HG03108 (cell line): ENCODE measurements around the gene XPO6.
"Not testable (repeated sequence)": the region's sequence is repeated elsewhere in the genome, so short reads cannot be mapped to it uniquely, and the experiment has no call there.

Experiments used
- ATAC-seq: cut with Tn5 transposase; IDR thresholded peaks from one replicate; pipeline ENCODE4 v1.9.1; 2021; ENCODE audit warnings: moderate library complexity; ENCODE audit not compliant: unreplicated experiment

XPO6 gene

GRCh38 chr16:28211758-28212531 is at the start of gene XPO6:
Gene XPO6, minus strand, starts transcription at chr16:28211965. Its CDS starts 597 bp downstream, at chr16:28211368.
- ATAC-seq = peak; percentile 84

GRCh38 chr16:28260193-28260592 is 48.4 kb upstream of the XPO6 start:
- no peak for ATAC-seq

GRCh38 chr16:28259781-28260150 is 48.0 kb upstream of the XPO6 start:
- ATAC-seq = no peak

GRCh38 chr16:28259091-28259780 is 47.5 kb upstream of the XPO6 start:
- ATAC-seq = no peak

- ATAC-seq = no peak
These were observed 46.8 kb upstream of the XPO6 start for GRCh38 chr16:28258567-28258966.

- no peak for ATAC-seq
These were observed 45.5 kb upstream of the XPO6 start for GRCh38 chr16:28257256-28257655.

GRCh38 chr16:28255838-28256237 is 44.1 kb upstream of the XPO6 start:
- ATAC-seq = no peak

- ATAC-seq = no peak
These were observed 42.4 kb upstream of the XPO6 start for GRCh38 chr16:28254158-28254557.

- no peak for ATAC-seq
These were observed 39.2 kb upstream of the XPO6 start for GRCh38 chr16:28250999-28251398.

- ATAC-seq = not testable (repeated sequence)
These were observed 37.7 kb upstream of the XPO6 start for GRCh38 chr16:28249483-28249882.

- ATAC-seq = no peak
These were observed 30.2 kb upstream of the XPO6 start for GRCh38 chr16:28241924-28242323.

GRCh38 chr16:28237754-28238357 is 26.1 kb upstream of the XPO6 start:
- ATAC-seq = no peak

GRCh38 chr16:28231763-28232162 is 20.0 kb upstream of the XPO6 start:
- ATAC-seq = no peak

GRCh38 chr16:28223909-28224308 is 12.1 kb upstream of the XPO6 start:
- ATAC-seq = not testable (repeated sequence)

GRCh38 chr16:28219777-28220176 is 8.0 kb upstream of the XPO6 start:
- not testable (repeated sequence) for ATAC-seq

GRCh38 chr16:28219282-28219681 is 7.5 kb upstream of the XPO6 start:
- no peak for ATAC-seq

- no peak for ATAC-seq
These were observed 6.3 kb upstream of the XPO6 start for GRCh38 chr16:28218109-28218508.

GRCh38 chr16:28217326-28217725 is 5.6 kb upstream of the XPO6 start:
- ATAC-seq = no peak

- no peak for ATAC-seq
These were observed 1.6 kb upstream of the XPO6 start for GRCh38 chr16:28213396-28213795.

GRCh38 chr16:28212532-28212873 is 738 bp upstream of the XPO6 start:
- no peak for ATAC-seq

- ATAC-seq = peak; percentile 37
These were observed 681 bp downstream of the XPO6 start for GRCh38 chr16:28210979-28211588.

- no peak for ATAC-seq
These were observed 1.5 kb downstream of the XPO6 start for GRCh38 chr16:28210264-28210663.
